ENCODE measurements around the gene PRUNE1.

The PRUNE1 gene

DNA sequence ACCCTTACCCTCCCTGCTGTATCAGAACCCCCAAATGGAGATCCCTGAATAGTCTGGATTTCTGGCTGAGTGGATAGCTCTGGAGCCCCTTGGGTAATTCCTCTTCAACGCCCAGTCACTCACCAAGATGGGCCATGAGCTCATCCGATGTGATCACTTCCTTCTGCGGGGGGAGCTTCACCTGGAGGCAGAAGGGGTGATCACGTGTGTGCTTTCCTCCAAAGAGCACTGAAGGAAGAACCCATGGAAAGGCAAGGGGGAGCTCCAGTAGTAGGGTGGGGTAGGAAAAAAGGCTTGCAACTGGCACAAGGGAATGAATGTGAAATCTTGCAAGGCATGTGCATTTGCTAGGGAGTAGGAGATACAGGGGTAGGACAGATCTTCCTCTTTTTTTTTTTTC, 6.6 kb upstream of the PRUNE1 start:
- TF ChIP-seq CTCF (IDR thresholded peaks at IDR 0.05; ENCODE audit: low read depth, low read length) (no peak), EZH2phosphoT487 (IDR thresholded peaks at IDR 0.05; ENCODE audit: low read depth) (no peak)
- Histone ChIP-seq H4K20me1 (ENCODE audit: insufficient read depth, low read length) (no peaks in the 10 kb centered on the region), H3K4me3 (ENCODE audit: low read length) (no peak overlapping the region), H3K27ac (ENCODE audit: low read length) (no peak overlapping the region), H3K4me2 (ENCODE audit: low read length) (no peak overlapping the region), H2AFZ (ENCODE audit: low read depth, low read length) (no peak overlapping the region), H3K27me3 (ENCODE audit: low read depth, low read length) (no peaks in the 10 kb centered on the region), H3K36me3 (replicated peaks; ENCODE audit: low read depth, low read length) (no peaks in the 10 kb centered on the region), H3K9ac (ENCODE audit: low read length) (no peak overlapping the region), H3K79me2 (ENCODE audit: low read length) (no peaks in the 10 kb centered on the region), H3K9me3 (ENCODE audit: insufficient read depth, low read length) (no peaks in the 10 kb centered on the region), H3K4me1 (ENCODE audit: low read length) (peaks cover 11% of the 10 kb centered on the region; the same call in 1 of the 2 replicates)

DNA sequence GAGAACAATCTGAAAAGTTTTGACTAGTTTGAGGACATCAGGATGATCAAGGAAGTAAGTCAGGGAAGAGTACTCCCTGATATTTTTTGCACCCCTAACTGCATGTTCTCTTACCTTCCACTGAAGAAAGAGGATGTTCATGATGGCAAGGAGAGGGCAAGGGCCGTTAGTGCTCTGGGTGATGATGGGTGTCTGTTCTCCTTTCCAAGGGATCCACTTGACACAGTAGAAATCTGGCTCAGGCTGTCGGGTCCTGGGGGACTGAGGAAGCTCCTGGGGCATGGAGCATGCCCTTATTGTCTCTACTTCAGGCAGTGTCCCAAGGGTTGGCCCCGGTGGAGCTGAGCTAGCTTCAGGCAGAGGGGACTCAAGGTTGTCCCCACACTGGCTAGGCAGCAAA, 6.2 kb upstream of the PRUNE1 start:
- Histone ChIP-seq H3K27me3 (ENCODE audit: low read depth, low read length) (no peaks in the 10 kb centered on the region), H3K4me2 (ENCODE audit: low read length) (no peak overlapping the region), H3K9ac (ENCODE audit: low read length) (no peak overlapping the region)

DNA sequence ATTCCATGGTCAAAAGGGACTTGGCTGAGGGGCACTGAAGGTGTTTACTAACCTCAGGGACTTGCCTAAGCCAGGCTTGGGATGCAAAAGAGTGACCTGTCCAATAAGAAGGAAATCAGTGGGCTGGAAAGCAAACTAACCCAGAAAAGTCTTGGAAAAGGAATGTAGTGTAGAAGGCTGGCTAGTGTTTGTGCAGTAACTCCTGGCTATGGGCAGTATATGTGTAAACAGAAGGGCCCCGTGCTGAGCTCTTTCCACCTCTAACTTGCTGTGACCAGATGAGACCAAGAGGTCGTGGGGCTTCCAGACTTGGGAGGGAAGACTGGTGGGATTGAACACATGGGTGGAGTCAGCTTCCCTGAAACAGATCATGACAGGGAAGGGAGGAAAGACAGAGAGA, 5.6 kb upstream of the PRUNE1 start:
- no peak overlapping the region for H3K27ac ChIP-seq (ENCODE audit: low read length)
- no peak overlapping the region for H3K4me2 ChIP-seq (ENCODE audit: low read length)
- H3K79me2 ChIP-seq (ENCODE audit: low read length) = no peaks in the 10 kb centered on the region
- H4K20me1 ChIP-seq (ENCODE audit: insufficient read depth, low read length) = no peaks in the 10 kb centered on the region
- H2AFZ ChIP-seq (ENCODE audit: low read depth, low read length) = no peak overlapping the region
- TF ChIP-seq CTCF (IDR thresholded peaks at IDR 0.05; ENCODE audit: low read depth, low read length) (no peak), EZH2phosphoT487 (IDR thresholded peaks at IDR 0.05; ENCODE audit: low read depth) (no peak)
- no peaks in the 10 kb centered on the region for H3K9me3 ChIP-seq (ENCODE audit: insufficient read depth, low read length)
- H3K4me1 ChIP-seq (ENCODE audit: low read length) = peaks cover 19% of the 10 kb centered on the region
- H3K9ac ChIP-seq (ENCODE audit: low read length) = no peak overlapping the region
- no peak overlapping the region for H3K4me3 ChIP-seq (ENCODE audit: low read length)
- H3K27me3 ChIP-seq (ENCODE audit: low read depth, low read length) = no peaks in the 10 kb centered on the region
- H3K36me3 ChIP-seq (replicated peaks; ENCODE audit: low read depth, low read length) = no peaks in the 10 kb centered on the region

More for the DNA sequence above, 6.2 kb upstream of the PRUNE1 start:
- Histone ChIP-seq H3K36me3 (replicated peaks; ENCODE audit: low read depth, low read length) (no peaks in the 10 kb centered on the region), H3K4me1 (ENCODE audit: low read length) (peaks cover 15% of the 10 kb centered on the region), H3K79me2 (ENCODE audit: low read length) (no peaks in the 10 kb centered on the region), H4K20me1 (ENCODE audit: insufficient read depth, low read length) (no peaks in the 10 kb centered on the region), H3K27ac (ENCODE audit: low read length) (no peak overlapping the region), H2AFZ (ENCODE audit: low read depth, low read length) (no peak overlapping the region), H3K4me3 (ENCODE audit: low read length) (no peak overlapping the region), H3K9me3 (ENCODE audit: insufficient read depth, low read length) (no peaks in the 10 kb centered on the region)
- no peak for TF ChIP-seq EZH2phosphoT487 (IDR thresholded peaks at IDR 0.05; ENCODE audit: low read depth)
- no peak for TF ChIP-seq CTCF (IDR thresholded peaks at IDR 0.05; ENCODE audit: low read depth, low read length)

- Histone ChIP-seq H3K4me2 (ENCODE audit: low read length) (no peak overlapping the region), H3K9ac (ENCODE audit: low read length) (no peak overlapping the region), H3K4me3 (ENCODE audit: low read length) (no peak overlapping the region), H3K79me2 (ENCODE audit: low read length) (no peaks in the 10 kb centered on the region), H3K9me3 (ENCODE audit: insufficient read depth, low read length) (no peaks in the 10 kb centered on the region), H3K27me3 (ENCODE audit: low read depth, low read length) (no peaks in the 10 kb centered on the region), H3K4me1 (ENCODE audit: low read length) (peaks cover 22% of the 10 kb centered on the region), H3K27ac (ENCODE audit: low read length) (no peak overlapping the region), H4K20me1 (ENCODE audit: insufficient read depth, low read length) (no peaks in the 10 kb centered on the region), H3K36me3 (replicated peaks; ENCODE audit: low read depth, low read length) (no peaks in the 10 kb centered on the region), H2AFZ (ENCODE audit: low read depth, low read length) (no peak overlapping the region)
- TF ChIP-seq EZH2phosphoT487 (IDR thresholded peaks at IDR 0.05; ENCODE audit: low read depth) (no peak), CTCF (IDR thresholded peaks at IDR 0.05; ENCODE audit: low read depth, low read length) (no peak)
These were observed 5.1 kb upstream of the PRUNE1 start for GRCh38 chr1:151003180-151003579.
